WTC11 (cell line): ENCODE measurements around the gene PDE1C. TPM values are rescaled to one million over a fixed set of nuclear protein-coding genes. Genes with fewer than 3 reads are reported as not detected.
"Not testable (repeated sequence)": the region's sequence is repeated elsewhere in the genome, so short reads cannot be mapped to it uniquely, and the experiment has no call there.

ENCODE experiments used
- ATAC-seq: fragments of 200-7000 bp; cut with Tn5 transposase; 2 replicates; pipeline ENCODE4 v1.10.0; 2021; ENCODE audit warnings: mild to moderate bottlenecking, moderate library complexity
- CTCF ChIA-PET: fragments of 300-600 bp; sonication (Branson Sonifier 250); formaldehyde crosslinking; loops from one replicate; lab custom pipeline; 2021; ENCODE audit warnings: antibody characterized with exemption; lab: Charles Lee
- POLR2A ChIA-PET: fragments of 350-600 bp; sonication (Branson Sonifier 250); formaldehyde crosslinking; loops from one replicate; lab custom pipeline; 2021; ENCODE audit warnings: antibody characterized with exemption; lab: Charles Lee
- DNase-seq: peaks from one replicate; pipeline ENCODE4 v3.0.0; 2021; ENCODE audit warnings: low spot score
- H3K27ac Mint-ChIP-seq: 2 replicates; pipeline ENCODE4 v1.8.0; 2021; ENCODE audit warnings: mixed read lengths
- H3K27me3 Mint-ChIP-seq: 2 replicates; pipeline ENCODE4 v1.8.0; 2021; ENCODE audit warnings: low read depth, mild to moderate bottlenecking, moderate library complexity, mixed read lengths
- H3K36me3 Mint-ChIP-seq: 2 replicates; pipeline ENCODE4 v1.8.0; 2021; ENCODE audit warnings: mixed read lengths
- H3K4me1 Mint-ChIP-seq: 2 replicates; pipeline ENCODE4 v1.8.0; 2022; ENCODE audit warnings: mixed read lengths
- H3K4me3 Mint-ChIP-seq: 2 replicates; pipeline ENCODE4 v1.8.0; 2021; ENCODE audit warnings: mild to moderate bottlenecking, moderate library complexity, mixed read lengths
- H3K9me3 Mint-ChIP-seq: 2 replicates; pipeline ENCODE4 v1.8.0; 2021; ENCODE audit warnings: mixed read lengths
- AFF4 ChIP-seq: sonication (generic); formaldehyde crosslinking; IDR thresholded peaks from 2 replicates; pipeline ENCODE4 v1.8.1; 2023; ENCODE audit warnings: mild to moderate bottlenecking, missing genetic modification reagents, borderline replicate concordance
- AR ChIP-seq: fragments of 250-450 bp; sonication (Bioruptor Pico); IDR thresholded peaks from 2 replicates; pipeline ENCODE4 v1.9.0; 2021; ENCODE audit warnings: mild to moderate bottlenecking
- ATF1 ChIP-seq: sonication (generic); formaldehyde crosslinking; IDR thresholded peaks from 2 replicates; pipeline ENCODE4 v1.8.1; 2023; ENCODE audit warnings: mild to moderate bottlenecking, moderate library complexity, missing genetic modification reagents
- ERG ChIP-seq: fragments of 250-450 bp; sonication (Bioruptor Pico); IDR thresholded peaks from 2 replicates; pipeline ENCODE4 v1.8.0; 2021; ENCODE audit warnings: mild to moderate bottlenecking
- IRF1 ChIP-seq: sonication (generic); formaldehyde crosslinking; IDR thresholded peaks from 2 replicates; pipeline ENCODE4 v1.8.0; 2023; ENCODE audit warnings: missing genetic modification reagents
- JAZF1 ChIP-seq: fragments of 250-450 bp; sonication (Bioruptor Pico); IDR thresholded peaks from 2 replicates; pipeline ENCODE4 v1.9.0; 2021; ENCODE audit warnings: moderate library complexity, mild to moderate bottlenecking, inconsistent platforms
- NFATC4 ChIP-seq: fragments of 250-450 bp; sonication (Bioruptor Pico); IDR thresholded peaks from 2 replicates; pipeline ENCODE4 v1.9.0; 2021; ENCODE audit warnings: mild to moderate bottlenecking
- NR1H2 ChIP-seq: sonication (generic); formaldehyde crosslinking; IDR thresholded peaks from 2 replicates; pipeline ENCODE4 v1.9.0; 2021; ENCODE audit warnings: mild to moderate bottlenecking, moderate library complexity, missing genetic modification reagents
- SMAD4 ChIP-seq: sonication (generic); formaldehyde crosslinking; IDR thresholded peaks from 2 replicates; pipeline ENCODE4 v1.8.0; 2022; ENCODE audit warnings: mild to moderate bottlenecking, missing genetic modification reagents
- ZNF121 ChIP-seq: sonication (generic); formaldehyde crosslinking; IDR thresholded peaks from 2 replicates; pipeline ENCODE4 v1.8.0; 2023; ENCODE audit warnings: missing genetic modification reagents
- ZNF423 ChIP-seq: fragments of 250-450 bp; sonication (Bioruptor Pico); IDR thresholded peaks from 2 replicates; pipeline ENCODE4 v2.1.2; 2022; ENCODE audit warnings: mild to moderate bottlenecking, moderate library complexity
- total RNA-seq: library from RNA; stranded (reverse); gene quantifications from 3 replicates; pipeline ENCODE4 v1.2.3, GENCODE V29; 2021
- TF ChIP-seq, protein P1 (sequence below): sonication (generic); formaldehyde crosslinking; conservative IDR thresholded peaks from 2 replicates; pipeline ENCODE4 v1.8.1; 2023; ENCODE audit warnings: mild to moderate bottlenecking, low read depth, missing genetic modification reagents, moderate library complexity
- TF ChIP-seq, protein P2 (sequence below): sonication (generic); formaldehyde crosslinking; IDR thresholded peaks from 2 replicates; pipeline ENCODE4 v1.8.1; 2023; ENCODE audit warnings: mild to moderate bottlenecking, missing genetic modification reagents
- TF ChIP-seq, protein P3 (sequence below): fragments of 250-450 bp; sonication (Bioruptor Pico); IDR thresholded peaks from 2 replicates; pipeline ENCODE4 v2.1.2; 2022; ENCODE audit warnings: mild to moderate bottlenecking, moderate library complexity

The PDE1C gene
- total RNA-seq, 1 experiment from 2014 or later, result 0.55 TPM

GRCh38 chr7:32015133-32015532 is 55.1 kb downstream of the PDE1C start:
- H3K9me3 Mint-ChIP-seq, result peaks cover 53% of the 10 kb centered on the region
- no peaks in the 10 kb centered on the region for H3K27me3 Mint-ChIP-seq
- no peak overlapping the region for H3K27ac Mint-ChIP-seq
- DNase-seq (no peak), ATAC-seq (no peak)
- H3K36me3 Mint-ChIP-seq, result peaks cover 21% of the 10 kb centered on the region
- peaks cover 13% of the 10 kb centered on the region for H3K4me1 Mint-ChIP-seq
- TF ChIP-seq AFF4 (CRISPR knock-in tag) (no peak), ATF1 (CRISPR knock-in tag) (no peak), NR1H2 (no peak), AR (CRISPR knock-in tag) (no peak), SMAD4 (no peak), JAZF1 (CRISPR knock-in tag) (no peak)
- TF ChIP-seq, protein P1, sequence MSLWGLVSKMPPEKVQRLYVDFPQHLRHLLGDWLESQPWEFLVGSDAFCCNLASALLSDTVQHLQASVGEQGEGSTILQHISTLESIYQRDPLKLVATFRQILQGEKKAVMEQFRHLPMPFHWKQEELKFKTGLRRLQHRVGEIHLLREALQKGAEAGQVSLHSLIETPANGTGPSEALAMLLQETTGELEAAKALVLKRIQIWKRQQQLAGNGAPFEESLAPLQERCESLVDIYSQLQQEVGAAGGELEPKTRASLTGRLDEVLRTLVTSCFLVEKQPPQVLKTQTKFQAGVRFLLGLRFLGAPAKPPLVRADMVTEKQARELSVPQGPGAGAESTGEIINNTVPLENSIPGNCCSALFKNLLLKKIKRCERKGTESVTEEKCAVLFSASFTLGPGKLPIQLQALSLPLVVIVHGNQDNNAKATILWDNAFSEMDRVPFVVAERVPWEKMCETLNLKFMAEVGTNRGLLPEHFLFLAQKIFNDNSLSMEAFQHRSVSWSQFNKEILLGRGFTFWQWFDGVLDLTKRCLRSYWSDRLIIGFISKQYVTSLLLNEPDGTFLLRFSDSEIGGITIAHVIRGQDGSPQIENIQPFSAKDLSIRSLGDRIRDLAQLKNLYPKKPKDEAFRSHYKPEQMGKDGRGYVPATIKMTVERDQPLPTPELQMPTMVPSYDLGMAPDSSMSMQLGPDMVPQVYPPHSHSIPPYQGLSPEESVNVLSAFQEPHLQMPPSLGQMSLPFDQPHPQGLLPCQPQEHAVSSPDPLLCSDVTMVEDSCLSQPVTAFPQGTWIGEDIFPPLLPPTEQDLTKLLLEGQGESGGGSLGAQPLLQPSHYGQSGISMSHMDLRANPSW (CRISPR knock-in tag), result no peak
- ChIA-PET POLR2A (no interaction called here), CTCF (no interaction called here)
- H3K4me3 Mint-ChIP-seq, result no peak overlapping the region

DNA sequence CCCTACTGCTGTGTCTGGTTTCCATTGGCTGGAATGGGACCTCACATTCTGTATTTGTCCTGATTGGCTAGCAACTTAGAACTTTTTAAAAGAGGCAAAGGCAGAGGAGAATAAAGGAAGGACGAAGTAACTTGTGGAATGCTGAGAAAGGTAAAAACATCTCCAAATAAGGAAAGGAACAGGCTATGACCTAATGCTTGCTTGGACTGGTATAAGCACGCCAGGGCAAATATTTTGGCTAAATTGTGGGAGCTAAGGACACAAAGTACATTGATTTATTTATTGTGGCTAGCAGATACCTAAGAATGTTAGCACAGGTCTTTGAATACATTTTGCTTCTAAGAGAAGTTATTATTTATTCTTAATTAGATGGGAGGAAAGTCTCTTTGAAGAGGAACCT is 56.7 kb downstream of the PDE1C start:
- Mint-ChIP-seq H3K4me1 (peaks cover 13% of the 10 kb centered on the region), H3K27ac (peak overlapping the region; percentile 34; the same call in 1 of the 2 replicates), H3K9me3 (peaks cover 53% of the 10 kb centered on the region), H3K36me3 (peaks cover 21% of the 10 kb centered on the region)
- H3K4me3 Mint-ChIP-seq, POLR2A ChIA-PET, CTCF ChIA-PET, H3K27me3 Mint-ChIP-seq, DNase-seq, ATAC-seq: not testable (repeated sequence)

DNA sequence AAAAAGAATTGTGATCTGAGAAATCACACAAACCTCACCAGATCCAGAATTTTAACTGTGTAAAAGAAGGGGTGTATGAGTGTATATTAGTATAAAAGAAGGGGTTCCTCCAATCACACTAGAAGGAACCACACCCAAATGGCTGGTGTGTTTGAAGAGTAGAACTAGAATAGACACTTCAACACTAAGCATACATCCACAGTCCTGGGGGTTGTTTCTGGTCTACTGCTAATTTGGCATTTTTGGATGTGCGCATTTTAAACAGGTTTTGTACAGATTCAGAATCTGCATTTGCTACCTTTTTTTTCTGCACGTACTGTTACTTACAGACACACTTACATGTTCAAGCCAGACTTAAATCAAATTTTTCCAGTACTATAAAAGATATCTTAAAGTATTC is 64.6 kb downstream of the PDE1C start:
- Mint-ChIP-seq H3K4me1 (no peaks in the 10 kb centered on the region), H3K4me3 (no peak overlapping the region), H3K9me3 (peaks cover 37% of the 10 kb centered on the region), H3K27ac (no peak overlapping the region), H3K27me3 (peaks cover 3% of the 10 kb centered on the region; the same call in 1 of the 2 replicates), H3K36me3 (peaks cover 15% of the 10 kb centered on the region)
- ATAC-seq (no peak), DNase-seq (no peak)
- CTCF ChIA-PET, result no interaction called here
- POLR2A ChIA-PET, result no interaction called here
- no peak for TF ChIP-seq ZNF121 (CRISPR knock-in tag)
- TF ChIP-seq ERG (CRISPR knock-in tag), result no peak
- TF ChIP-seq, protein P2, sequence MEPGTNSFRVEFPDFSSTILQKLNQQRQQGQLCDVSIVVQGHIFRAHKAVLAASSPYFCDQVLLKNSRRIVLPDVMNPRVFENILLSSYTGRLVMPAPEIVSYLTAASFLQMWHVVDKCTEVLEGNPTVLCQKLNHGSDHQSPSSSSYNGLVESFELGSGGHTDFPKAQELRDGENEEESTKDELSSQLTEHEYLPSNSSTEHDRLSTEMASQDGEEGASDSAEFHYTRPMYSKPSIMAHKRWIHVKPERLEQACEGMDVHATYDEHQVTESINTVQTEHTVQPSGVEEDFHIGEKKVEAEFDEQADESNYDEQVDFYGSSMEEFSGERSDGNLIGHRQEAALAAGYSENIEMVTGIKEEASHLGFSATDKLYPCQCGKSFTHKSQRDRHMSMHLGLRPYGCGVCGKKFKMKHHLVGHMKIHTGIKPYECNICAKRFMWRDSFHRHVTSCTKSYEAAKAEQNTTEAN (CRISPR knock-in tag), result no peak
- TF ChIP-seq, protein P3, sequence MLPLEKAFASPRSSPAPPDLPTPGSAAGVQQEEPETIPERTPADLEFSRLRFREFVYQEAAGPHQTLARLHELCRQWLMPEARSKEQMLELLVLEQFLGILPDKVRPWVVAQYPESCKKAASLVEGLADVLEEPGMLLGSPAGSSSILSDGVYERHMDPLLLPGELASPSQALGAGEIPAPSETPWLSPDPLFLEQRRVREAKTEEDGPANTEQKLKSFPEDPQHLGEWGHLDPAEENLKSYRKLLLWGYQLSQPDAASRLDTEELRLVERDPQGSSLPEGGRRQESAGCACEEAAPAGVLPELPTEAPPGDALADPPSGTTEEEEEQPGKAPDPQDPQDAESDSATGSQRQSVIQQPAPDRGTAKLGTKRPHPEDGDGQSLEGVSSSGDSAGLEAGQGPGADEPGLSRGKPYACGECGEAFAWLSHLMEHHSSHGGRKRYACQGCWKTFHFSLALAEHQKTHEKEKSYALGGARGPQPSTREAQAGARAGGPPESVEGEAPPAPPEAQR (CRISPR knock-in tag), result no peak
- TF ChIP-seq IRF1, result no peak
- TF ChIP-seq ZNF423, result no peak
- no peak for TF ChIP-seq NFATC4
- TF ChIP-seq, protein P1 (CRISPR knock-in tag), result no peak
